Measurements from ENCODE around the gene GEMIN4.

GEMIN4 gene

DNA sequence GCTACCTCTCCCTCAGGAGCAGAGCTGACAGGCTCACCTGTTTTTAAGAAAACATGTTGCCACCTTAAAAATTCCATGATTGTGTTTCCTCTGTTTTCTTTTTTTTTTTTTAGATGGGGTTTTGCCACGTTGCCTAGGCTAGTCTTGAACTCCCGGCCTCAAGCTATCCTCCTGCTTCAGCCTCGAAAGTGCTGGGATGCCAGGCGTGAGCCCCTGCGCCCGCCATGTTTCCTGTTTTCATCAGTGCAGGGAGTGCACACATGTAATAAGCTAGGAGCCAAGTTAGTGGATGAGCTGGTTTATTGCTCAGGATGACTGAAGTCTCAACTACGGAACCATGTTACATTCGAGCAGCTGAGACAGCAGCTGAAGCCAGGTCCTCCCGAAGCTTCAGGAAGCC lies 43.7 kb upstream of the GEMIN4 start:
- TF ChIP-seq, protein P1, sequence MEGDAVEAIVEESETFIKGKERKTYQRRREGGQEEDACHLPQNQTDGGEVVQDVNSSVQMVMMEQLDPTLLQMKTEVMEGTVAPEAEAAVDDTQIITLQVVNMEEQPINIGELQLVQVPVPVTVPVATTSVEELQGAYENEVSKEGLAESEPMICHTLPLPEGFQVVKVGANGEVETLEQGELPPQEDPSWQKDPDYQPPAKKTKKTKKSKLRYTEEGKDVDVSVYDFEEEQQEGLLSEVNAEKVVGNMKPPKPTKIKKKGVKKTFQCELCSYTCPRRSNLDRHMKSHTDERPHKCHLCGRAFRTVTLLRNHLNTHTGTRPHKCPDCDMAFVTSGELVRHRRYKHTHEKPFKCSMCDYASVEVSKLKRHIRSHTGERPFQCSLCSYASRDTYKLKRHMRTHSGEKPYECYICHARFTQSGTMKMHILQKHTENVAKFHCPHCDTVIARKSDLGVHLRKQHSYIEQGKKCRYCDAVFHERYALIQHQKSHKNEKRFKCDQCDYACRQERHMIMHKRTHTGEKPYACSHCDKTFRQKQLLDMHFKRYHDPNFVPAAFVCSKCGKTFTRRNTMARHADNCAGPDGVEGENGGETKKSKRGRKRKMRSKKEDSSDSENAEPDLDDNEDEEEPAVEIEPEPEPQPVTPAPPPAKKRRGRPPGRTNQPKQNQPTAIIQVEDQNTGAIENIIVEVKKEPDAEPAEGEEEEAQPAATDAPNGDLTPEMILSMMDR (IDR thresholded peaks at IDR 0.05): no peak

DNA sequence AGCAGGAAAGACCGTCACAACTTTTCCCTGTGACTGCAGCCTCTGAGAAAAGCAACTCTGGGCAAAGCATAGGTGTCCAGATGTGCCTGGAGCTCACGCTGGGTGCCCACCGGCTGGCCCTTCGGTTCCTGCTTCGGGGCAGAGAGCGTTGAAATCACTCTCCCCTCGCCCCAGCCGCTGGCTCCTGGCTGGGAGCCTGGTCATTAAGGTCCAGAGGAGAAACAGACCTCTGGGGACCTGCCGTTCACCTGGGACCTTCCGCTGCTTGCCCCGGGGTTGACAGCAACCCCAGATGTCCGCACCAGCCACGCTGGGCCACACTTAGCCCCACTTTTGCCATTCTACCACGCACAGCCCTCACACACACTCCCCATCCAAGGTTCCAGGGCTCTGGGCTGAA lies 43.2 kb upstream of the GEMIN4 start:
- TF ChIP-seq, protein P1 (IDR thresholded peaks at IDR 0.05): no peak

DNA sequence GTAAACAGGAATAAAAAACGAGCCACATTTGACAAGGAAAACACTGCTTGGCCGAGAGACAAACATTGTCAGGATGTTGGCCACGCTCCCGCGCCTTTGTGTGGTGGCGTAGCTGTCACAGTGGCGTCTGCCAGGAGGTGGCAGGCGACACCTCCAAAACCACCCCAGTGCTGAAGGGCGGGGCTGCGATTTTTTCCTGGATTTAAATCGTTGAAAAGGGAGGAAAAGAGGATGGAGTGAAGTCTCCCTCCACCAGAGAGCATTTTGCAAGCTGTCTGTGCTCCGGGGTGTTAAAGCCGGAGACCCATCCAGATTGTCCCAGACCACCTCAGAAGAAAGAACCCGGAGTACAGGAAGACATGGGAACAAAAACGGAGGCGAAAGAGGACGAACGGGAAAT lies 42.8 kb upstream of the GEMIN4 start:
- TF ChIP-seq, protein P1 (IDR thresholded peaks at IDR 0.05): peak; percentile 94

DNA sequence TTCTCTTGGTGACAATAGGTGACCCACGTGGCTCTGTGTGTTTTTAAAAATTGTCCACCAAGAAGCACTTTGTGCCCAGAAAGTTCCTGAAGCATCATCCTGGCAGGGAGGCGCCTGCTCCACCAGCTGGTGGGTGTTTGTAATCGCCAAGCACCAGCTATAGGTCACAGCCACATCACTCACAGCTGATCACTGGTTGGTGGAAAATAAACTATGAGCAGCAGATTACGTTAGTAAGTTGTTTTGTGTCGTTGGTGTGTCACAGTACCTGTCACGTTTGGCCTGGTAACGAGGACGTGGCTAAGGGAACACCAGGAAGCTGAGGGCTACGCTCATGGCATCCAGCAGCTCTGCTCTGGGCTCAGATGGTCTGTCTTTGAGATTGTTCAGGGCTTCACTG lies 40.2 kb upstream of the GEMIN4 start:
- TF ChIP-seq, protein P1 (IDR thresholded peaks at IDR 0.05): no peak

DNA sequence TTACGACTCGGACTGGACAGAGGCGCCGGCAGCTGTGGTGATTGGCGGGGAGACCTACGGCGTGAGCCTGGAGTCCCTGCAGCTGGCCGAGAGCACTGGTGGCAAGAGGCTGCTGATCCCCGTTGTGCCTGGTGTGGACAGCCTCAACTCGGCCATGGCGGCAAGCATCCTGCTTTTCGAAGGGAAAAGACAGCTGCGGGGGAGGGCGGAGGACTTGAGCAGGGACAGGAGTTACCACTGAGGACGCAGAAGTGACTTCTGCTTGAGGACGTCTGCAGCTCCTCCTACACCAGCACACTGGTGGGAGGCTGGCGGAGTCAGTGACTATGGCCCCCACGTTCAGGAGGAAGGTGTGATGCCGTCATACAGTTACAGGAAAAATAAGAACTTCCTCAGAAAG lies 39.8 kb upstream of the GEMIN4 start:
- TF ChIP-seq, protein P1 (IDR thresholded peaks at IDR 0.05): no peak

DNA sequence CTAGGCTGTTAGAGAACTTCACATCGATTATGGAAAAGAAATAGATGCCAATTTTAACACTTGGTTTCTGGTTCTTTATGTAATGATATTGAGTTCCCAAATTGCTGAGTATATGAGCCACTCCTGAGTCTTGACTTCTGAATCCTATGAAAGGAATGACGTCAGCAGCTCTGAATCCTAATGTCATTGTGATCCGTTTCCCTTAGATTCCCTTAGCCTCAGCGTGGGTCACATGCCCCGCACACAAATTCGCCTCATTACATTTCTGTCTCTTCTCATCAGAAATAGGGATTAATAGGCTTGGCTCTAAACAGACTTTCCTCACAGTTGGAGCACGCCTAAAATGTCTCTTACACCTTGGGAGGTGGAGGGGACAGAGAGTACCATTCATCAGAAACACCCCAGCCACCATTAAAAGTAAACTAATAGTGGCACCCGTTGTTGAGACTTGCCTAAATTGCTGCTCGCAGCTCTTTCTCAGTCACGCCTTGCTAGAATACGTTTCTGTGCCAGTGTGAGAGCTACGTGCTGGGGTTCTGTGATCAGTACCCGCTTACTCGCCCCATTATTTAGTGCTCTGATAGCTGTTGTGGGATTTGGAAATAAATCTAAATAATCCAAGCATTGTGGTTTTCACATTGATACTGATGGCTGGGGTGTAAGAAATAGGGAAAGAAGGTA lies 37.2 kb upstream of the GEMIN4 start:
- TF ChIP-seq, protein P1 (IDR thresholded peaks at IDR 0.05): no peak

DNA sequence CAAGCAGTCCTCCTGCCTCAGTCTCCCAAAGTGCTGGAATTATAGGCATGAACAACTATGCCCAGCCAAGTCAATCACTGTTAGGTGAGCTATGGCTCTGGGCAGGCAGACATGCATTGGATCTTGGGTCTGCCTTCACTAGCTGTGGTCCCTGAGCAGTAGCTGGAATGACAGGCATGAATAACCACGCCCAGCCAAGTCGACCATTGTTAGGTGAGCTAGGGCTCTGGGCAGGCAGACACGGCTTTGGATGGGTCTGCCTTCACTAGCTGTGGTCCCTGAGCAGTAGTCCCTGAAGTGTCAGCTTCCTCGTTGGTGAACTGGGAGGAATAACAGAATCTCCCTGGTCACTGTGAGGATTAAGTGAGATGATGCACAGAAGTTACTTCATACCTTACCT lies 36.5 kb upstream of the GEMIN4 start:
- TF ChIP-seq, protein P1 (IDR thresholded peaks at IDR 0.05): no peak
